HCT116 (cell line): Measurements from ENCODE around the gene RPTOR. TPM values are rescaled to one million over a fixed set of nuclear protein-coding genes. Genes with fewer than 3 reads are reported as not detected.

ENCODE experiments used
- ATAC-seq: fragments of 200-7000 bp; cut with Tn5 transposase; 2 replicates; pipeline ENCODE4 v1.9.1; 2020; ENCODE audit warnings: mild to moderate bottlenecking, moderate library complexity
- BruUV-seq: library from RNA; stranded (reverse); fragments of 400-500 nt; replicated peaks from 2 replicates; lab custom pipeline; 2021; lab: Mats Ljungman, UMichigan
- CTCF ChIA-PET: fragments of 300-600 bp; sonication (Branson Sonifier 250); formaldehyde crosslinking; loops from one replicate; lab custom pipeline; 2021; ENCODE audit warnings: antibody characterized with exemption; lab: Charles Lee
- POLR2A ChIA-PET: fragments of 300-600, 350-600 bp; sonication (Branson Sonifier 250); formaldehyde crosslinking; loops from one replicate; lab custom pipeline; 2021; ENCODE audit warnings: antibody characterized with exemption; lab: Charles Lee
- RAD21 ChIA-PET, 2 experiments: fragments of 300-600 bp; sonication (Branson Sonifier 250); formaldehyde crosslinking; loops; one replicate each; lab custom pipeline; 2023; ENCODE audit warnings: low total read pairs in 2 of 2; ENCODE audit not compliant: uncharacterized antibody in 2 of 2, unreplicated experiment in 2 of 2, low non-redundant PET in 1 of 2; lab: Charles Lee
- DNase-seq: peaks from one replicate; pipeline ENCODE4 v3.0.0-alpha.2; 2010; ENCODE audit warnings: low read depth, low spot score
- H2AFZ ChIP-seq: fragments of 200-600 bp; shearing (Covaris generic), sonication (generic); 2 replicates; pipeline ENCODE4 v1.6.1; 2017; ENCODE audit warnings: low read depth, mixed run types, mixed read lengths, antibody characterized with exemption, low read length; ENCODE audit not compliant: poor library complexity, severe bottlenecking
- H3K27ac ChIP-seq: 2 replicates; pipeline ENCODE4 v1.5.1; 2012; ENCODE audit warnings: low read depth, low read length
- H3K27me3 ChIP-seq: fragments of 200-600 bp; sonication (generic); 2 replicates; pipeline ENCODE4 v1.6.1; 2016; ENCODE audit warnings: mixed run types, low read length, mixed read lengths; ENCODE audit not compliant: insufficient read depth
- H3K36me3 ChIP-seq, 2 experiments: fragments of 200-500 bp in 1 of 2; fragments of 200-600 bp in 1 of 2; sonication (Bioruptor generic) in 1 of 2; sonication (generic) in 1 of 2; 2 replicates each; pipeline versions ENCODE4 v1.5.1 to v1.6.1; 2014 to 2016; ENCODE audit warnings: low read length in 2 of 2, inconsistent platforms in 1 of 2, mixed read lengths in 1 of 2, mixed run types in 1 of 2; ENCODE audit not compliant: insufficient read depth in 2 of 2, control insufficient read depth in 1 of 2
- H3K4me1 ChIP-seq, 2 experiments: fragments of 200-600 bp in 1 of 2; sonication (generic) in 1 of 2; 2 replicates each; pipeline versions ENCODE4 v1.5.1 to v1.6.1; 2012 to 2017; ENCODE audit warnings: low read length in 2 of 2, inconsistent platforms in 1 of 2, mild to moderate bottlenecking in 1 of 2, mixed read lengths in 1 of 2, mixed run types in 1 of 2, moderate library complexity in 1 of 2; ENCODE audit not compliant: insufficient read depth in 2 of 2, control insufficient read depth in 1 of 2
- H3K4me2 ChIP-seq: fragments of 200-600 bp; sonication (generic); 2 replicates; pipeline ENCODE4 v1.6.1; 2017; ENCODE audit warnings: mixed run types, low read length, mixed read lengths
- H3K4me3 ChIP-seq, 2 experiments: fragments of 200-600 bp in 1 of 2; sonication (generic) in 1 of 2; replicated peaks in 1 of 2; 2 replicates each; pipeline ENCODE4 v1.5.1; 2011 to 2016; ENCODE audit warnings: low read length in 2 of 2, control low read depth in 1 of 2, low read depth in 1 of 2, mild to moderate bottlenecking in 1 of 2, mixed read lengths in 1 of 2, mixed run types in 1 of 2
- H3K79me2 ChIP-seq: fragments of 200-600 bp; sonication (generic); 2 replicates; pipeline ENCODE4 v1.6.1; 2017; ENCODE audit warnings: mild to moderate bottlenecking, mixed run types, low read length, moderate library complexity, mixed read lengths; ENCODE audit not compliant: insufficient read depth
- H3K9ac ChIP-seq: fragments of 200-600 bp; sonication (generic); 2 replicates; pipeline ENCODE4 v1.6.1; 2016; ENCODE audit warnings: low read length, mixed read lengths
- H3K9me2 ChIP-seq: fragments of 200-600 bp; sonication (generic), shearing (Covaris generic); 2 replicates; pipeline ENCODE4 v1.6.1; 2017; ENCODE audit warnings: mixed run types, mild to moderate bottlenecking, moderate library complexity; ENCODE audit not compliant: insufficient read depth
- H3K9me3 ChIP-seq, 2 experiments: fragments of 200-500 bp in 1 of 2; fragments of 200-600 bp in 1 of 2; sonication (Bioruptor generic) in 1 of 2; sonication (generic) in 1 of 2; 2 replicates each; pipeline ENCODE4 v1.6.1; 2014 to 2017; ENCODE audit warnings: low read length in 2 of 2, mixed read lengths in 2 of 2, inconsistent platforms in 1 of 2, low read depth in 1 of 2, mild to moderate bottlenecking in 1 of 2, mixed run types in 1 of 2, moderate library complexity in 1 of 2; ENCODE audit not compliant: control insufficient read depth in 1 of 2, insufficient read depth in 1 of 2
- H4K20me1 ChIP-seq: fragments of 200-600 bp; sonication (generic), shearing (Covaris generic); 2 replicates; pipeline ENCODE4 v1.6.1; 2017; ENCODE audit warnings: mixed run types, mild to moderate bottlenecking, moderate library complexity; ENCODE audit not compliant: insufficient read depth
- ELF1 ChIP-seq: IDR thresholded peaks from 2 replicates; pipeline ENCODE4 v1.6.1; 2012; ENCODE audit warnings: low read depth, borderline replicate concordance
- FOSL1 ChIP-seq: IDR thresholded peaks from 2 replicates; pipeline ENCODE4 v1.6.1; 2012; ENCODE audit warnings: low read depth
- POLR2A ChIP-seq: IDR thresholded peaks from 2 replicates; pipeline ENCODE4 v1.7.0; 2011; ENCODE audit warnings: borderline replicate concordance; ENCODE audit not compliant: insufficient read depth, insufficient read length; ENCODE audit errors: extremely low read depth
- SIN3A ChIP-seq: IDR thresholded peaks from 2 replicates; pipeline ENCODE4 v1.6.1; 2012; ENCODE audit warnings: low read depth
- TCF7L2 ChIP-seq: IDR thresholded peaks from 2 replicates; pipeline ENCODE4 v1.7.0; 2011; ENCODE audit warnings: borderline replicate concordance, inconsistent platforms; ENCODE audit not compliant: insufficient read depth, insufficient read length; ENCODE audit errors: extremely low read depth
- YY1 ChIP-seq: IDR thresholded peaks from 2 replicates; pipeline ENCODE4 v1.6.1; 2011; ENCODE audit warnings: low read length, low read depth, moderate library complexity, mild to moderate bottlenecking; ENCODE audit not compliant: insufficient replicate concordance; ENCODE audit errors: extremely low read depth
- ZFX ChIP-seq: fragments of 450-650 bp; IDR thresholded peaks from 2 replicates; pipeline ENCODE4 v1.6.1; 2017
- intact Hi-C: fragments of 100-400 bp; cut with micrococcal nuclease; formaldehyde crosslinking; loops from 2 replicates; pipeline ENCODE4 v1.10.0; 2022
- total RNA-seq: library from RNA; stranded (reverse); gene quantifications from one replicate; pipeline ENCODE4 v1.2.1, GENCODE V29; 2021; ENCODE audit not compliant: unreplicated experiment

The RPTOR gene
- total RNA-seq, 1 experiment from 2014 or later, result 69.5 TPM

DNA sequence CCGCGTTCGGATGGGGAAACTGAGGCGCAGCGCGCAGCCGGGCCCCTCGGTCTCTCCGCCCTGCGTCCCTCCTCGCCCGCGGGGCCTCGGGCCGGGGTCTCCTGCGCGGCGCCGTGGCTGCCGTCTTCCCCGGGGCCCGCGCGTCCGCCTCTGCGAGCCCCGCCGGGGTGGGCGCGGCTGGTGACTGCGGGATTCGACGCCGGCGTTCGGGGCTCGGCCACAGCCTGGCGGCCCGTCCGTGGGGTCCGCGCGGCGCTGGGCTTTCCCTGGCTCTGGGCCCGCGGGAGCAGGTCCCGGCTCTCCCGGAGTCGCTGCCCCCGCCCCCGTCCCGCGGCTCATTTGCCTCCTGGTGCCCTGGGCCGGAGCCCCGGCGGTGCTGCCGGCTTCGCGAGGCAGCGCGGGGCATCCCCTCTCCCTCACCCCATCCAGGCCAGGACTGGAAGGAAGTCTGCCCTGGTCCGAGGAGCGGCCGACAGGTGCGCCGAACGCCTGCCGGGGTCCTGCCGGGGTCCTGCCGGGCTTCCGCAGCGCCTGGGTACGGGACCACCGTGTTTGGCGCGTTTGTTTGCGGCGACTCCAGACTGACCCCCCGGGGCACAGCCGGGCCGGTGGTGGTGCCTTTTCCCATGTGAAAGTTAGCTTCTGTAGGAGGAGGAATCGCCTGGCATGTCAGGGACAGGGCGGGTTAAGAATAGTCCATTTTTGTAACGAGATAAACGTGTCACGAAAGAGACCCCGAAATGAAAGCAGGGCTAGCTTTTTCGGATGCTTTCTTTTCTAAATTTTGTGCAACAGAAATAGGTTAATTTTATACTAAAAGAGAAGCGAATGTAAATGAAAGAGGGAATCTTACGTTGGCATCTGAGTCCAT lies 447.7 kb downstream of the RPTOR start:
- intact Hi-C loops, result no loop called here
- peaks cover 9% of the 10 kb centered on the region; the same call in 1 of the 2 replicates for H3K79me2 ChIP-seq
- H4K20me1 ChIP-seq, result no peaks in the 10 kb centered on the region
- H3K27me3 ChIP-seq, result no peaks in the 10 kb centered on the region
- H3K9me2 ChIP-seq, result no peaks in the 10 kb centered on the region
- POLR2A ChIA-PET, result interaction anchor here (2.0 kb wide), 1 partner anchor 124 kb away, joined by 4 read pairs; no protein-coding TSS in a partner anchor
- RAD21 ChIA-PET, result no interaction called here
- peak; percentile 23 for ATAC-seq
- BruUV-seq, result no TSS peak
- H3K27ac ChIP-seq, result peak overlapping the region; percentile 88
- no peak overlapping the region for H2AFZ ChIP-seq
- peak overlapping the region; percentile 80 to 92 for H3K4me3 ChIP-seq
- H3K4me1 ChIP-seq, result peaks cover 29 to 46% of the 10 kb centered on the region in 2 experiments
- H3K4me2 ChIP-seq, result peak overlapping the region; percentile 92
- peak overlapping the region; percentile 77 for H3K9ac ChIP-seq
- CTCF ChIA-PET, result interaction anchor here (1.3 kb wide), 1 partner anchor 10 kb away, joined by 3 read pairs; no protein-coding TSS in a partner anchor
- no peak for DNase-seq
- H3K9me3 ChIP-seq, result no peaks in the 10 kb centered on the region
- H3K36me3 ChIP-seq, result peaks cover 6 to 18% of the 10 kb centered on the region in 2 experiments; a peak in 3 of 4 replicates
- TF ChIP-seq YY1 (no peak), ELF1 (no peak), ZFX (peak; percentile 87; the same call in 1 of the 2 replicates), POLR2A (no peak), SIN3A (no peak)
- TF ChIP-seq, all 23 proteins: peak for 1

DNA sequence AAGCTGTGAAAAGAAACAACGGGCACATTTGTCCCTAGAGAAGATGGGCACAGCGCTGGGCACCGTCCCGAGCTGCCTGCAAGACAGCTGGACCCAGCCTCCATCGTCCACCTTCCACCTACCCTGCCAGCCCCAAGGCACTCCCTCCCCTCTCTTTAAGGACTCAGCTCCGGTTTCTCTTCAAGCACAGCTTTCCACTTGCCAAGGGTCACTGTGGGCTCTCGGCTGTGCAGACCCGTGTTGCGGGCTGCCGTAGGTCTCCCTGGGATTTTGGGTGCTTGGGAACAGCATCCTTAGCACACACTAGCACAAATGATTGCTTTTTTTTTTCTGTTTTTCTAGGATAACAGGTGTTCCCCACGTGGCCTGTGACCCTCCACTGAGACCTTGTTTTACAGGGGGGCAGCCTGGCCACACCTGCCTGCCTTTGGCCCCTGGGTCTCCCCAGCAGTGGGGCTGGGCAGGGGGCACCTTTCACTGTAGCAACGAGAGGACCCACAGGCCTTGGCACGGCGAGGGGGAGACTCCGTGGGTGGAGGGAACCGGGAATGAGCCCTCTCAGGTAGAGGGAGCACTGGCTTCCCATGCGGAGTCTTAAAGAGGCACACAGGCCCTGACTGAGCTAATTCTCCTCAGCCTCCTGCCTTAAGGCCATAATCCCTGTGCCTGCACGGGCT lies 448.4 kb downstream of the RPTOR start:
- CTCF ChIA-PET, result no interaction called here
- peaks cover 29 to 44% of the 10 kb centered on the region in 2 experiments for H3K4me1 ChIP-seq
- no peaks in the 10 kb centered on the region for H3K27me3 ChIP-seq
- peak overlapping the region; percentile 80 to 92 for H3K4me3 ChIP-seq
- H4K20me1 ChIP-seq, result no peaks in the 10 kb centered on the region
- peak overlapping the region; percentile 92 for H3K4me2 ChIP-seq
- H3K9me2 ChIP-seq, result no peaks in the 10 kb centered on the region
- TF ChIP-seq SIN3A, result no peak
- no peak for TF ChIP-seq FOSL1
- no peak for TF ChIP-seq ELF1
- TF ChIP-seq YY1, result no peak
- TF ChIP-seq TCF7L2, result no peak
- TF ChIP-seq, all 23 proteins: peak for 0
- Histone ChIP-seq H2AFZ (no peak overlapping the region), H3K9ac (peak overlapping the region; percentile 77), H3K27ac (no peak overlapping the region; the same call in 1 of the 2 replicates), H3K79me2 (peaks cover 9% of the 10 kb centered on the region; the same call in 1 of the 2 replicates), H3K36me3 (peaks cover 14 to 24% of the 10 kb centered on the region in 2 experiments; a peak in 3 of 4 replicates), H3K9me3 (no peaks in the 10 kb centered on the region)
- POLR2A ChIA-PET, result no interaction called here
- BruUV-seq, result TSS peak; percentile 84
- ATAC-seq, result no peak
- RAD21 ChIA-PET, result no interaction called here
- intact Hi-C loops, result no loop called here
- DNase-seq, result no peak
